ENCODE results near the gene MB. TPM values are rescaled to one million over a fixed set of nuclear protein-coding genes. Genes with fewer than 3 reads are reported as not detected.

The MB gene
- total RNA-seq, 3 donors from 2014 or later = 2.1 to 17.2 (median 13.4) TPM

- no peaks in the 10 kb centered on the region for H3K4me1 ChIP-seq (ENCODE audit: low read depth)
- intact Hi-C loops (cut with DNase I, micrococcal nuclease) = no loop called here
- DNase-seq (no peak), ATAC-seq (no peak)
- no peak overlapping the region for H3K4me3 ChIP-seq
- no peak for TF ChIP-seq CTCF (IDR thresholded peaks at IDR 0.05)
- H3K36me3 ChIP-seq (ENCODE audit: low read depth) = no peaks in the 10 kb centered on the region
- no peaks in the 10 kb centered on the region for H3K9me3 ChIP-seq
Measured at GRCh38 chr22:35614404-35614803, 2.7 kb downstream of the MB start.

- DNase-seq = no peak
- Histone ChIP-seq H3K9me3 (no peaks in the 10 kb centered on the region), H3K4me3 (no peak overlapping the region), H3K36me3 (ENCODE audit: low read depth) (no peaks in the 10 kb centered on the region), H3K4me1 (ENCODE audit: low read depth) (no peaks in the 10 kb centered on the region)
- intact Hi-C loops (cut with DNase I, micrococcal nuclease) = no loop called here
- no peak for TF ChIP-seq CTCF (IDR thresholded peaks at IDR 0.05)
- ATAC-seq = no peak
Measured at GRCh38 chr22:35612903-35613302, 4.2 kb downstream of the MB start.

GRCh38 chr22:35611891-35612576 is 5.1 kb downstream of the MB start:
- ATAC-seq (peak; percentile 92), DNase-seq (peak in 2 of 3 donors; percentile 55 to 66)
- Histone ChIP-seq H3K4me3 (no peak overlapping the region), H3K36me3 (ENCODE audit: low read depth) (no peaks in the 10 kb centered on the region), H3K9me3 (no peaks in the 10 kb centered on the region), H3K4me1 (ENCODE audit: low read depth) (no peaks in the 10 kb centered on the region)
- intact Hi-C loops (cut with DNase I, micrococcal nuclease) = no loop called here
- no peak for TF ChIP-seq CTCF (IDR thresholded peaks at IDR 0.05)

- Histone ChIP-seq H3K36me3 (ENCODE audit: low read depth) (no peaks in the 10 kb centered on the region), H3K9me3 (no peaks in the 10 kb centered on the region), H3K4me1 (ENCODE audit: low read depth) (no peaks in the 10 kb centered on the region), H3K4me3 (no peak overlapping the region)
- no peak for TF ChIP-seq CTCF (IDR thresholded peaks at IDR 0.05)
- no peak for ATAC-seq
- no peak for DNase-seq
- intact Hi-C loops (cut with DNase I, micrococcal nuclease) = no loop called here
Measured at GRCh38 chr22:35611200-35611890, 5.8 kb downstream of the MB start.

- intact Hi-C loops (cut with DNase I, micrococcal nuclease) = no loop called here
- no peak for DNase-seq
Measured at GRCh38 chr22:35610741-35611140, 6.4 kb downstream of the MB start.

More at GRCh38 chr22:35610741-35611140, 6.4 kb downstream of the MB start:
- no peak for TF ChIP-seq CTCF (IDR thresholded peaks at IDR 0.05)
- Histone ChIP-seq H3K36me3 (ENCODE audit: low read depth) (no peaks in the 10 kb centered on the region), H3K4me1 (ENCODE audit: low read depth) (no peaks in the 10 kb centered on the region), H3K9me3 (no peaks in the 10 kb centered on the region), H3K4me3 (no peak overlapping the region)
- no peak for ATAC-seq

All from mucosa of descending colon (tissue), 3 donors.